Measurements from ENCODE around the gene REXO4. TPM values are rescaled to one million over a fixed set of nuclear protein-coding genes. Genes with fewer than 3 reads are reported as not detected.

REXO4 gene
- total and polyA plus RNA-seq, 2 experiments from 2014 or later: 31.1 to 36.3 TPM

DNA sequence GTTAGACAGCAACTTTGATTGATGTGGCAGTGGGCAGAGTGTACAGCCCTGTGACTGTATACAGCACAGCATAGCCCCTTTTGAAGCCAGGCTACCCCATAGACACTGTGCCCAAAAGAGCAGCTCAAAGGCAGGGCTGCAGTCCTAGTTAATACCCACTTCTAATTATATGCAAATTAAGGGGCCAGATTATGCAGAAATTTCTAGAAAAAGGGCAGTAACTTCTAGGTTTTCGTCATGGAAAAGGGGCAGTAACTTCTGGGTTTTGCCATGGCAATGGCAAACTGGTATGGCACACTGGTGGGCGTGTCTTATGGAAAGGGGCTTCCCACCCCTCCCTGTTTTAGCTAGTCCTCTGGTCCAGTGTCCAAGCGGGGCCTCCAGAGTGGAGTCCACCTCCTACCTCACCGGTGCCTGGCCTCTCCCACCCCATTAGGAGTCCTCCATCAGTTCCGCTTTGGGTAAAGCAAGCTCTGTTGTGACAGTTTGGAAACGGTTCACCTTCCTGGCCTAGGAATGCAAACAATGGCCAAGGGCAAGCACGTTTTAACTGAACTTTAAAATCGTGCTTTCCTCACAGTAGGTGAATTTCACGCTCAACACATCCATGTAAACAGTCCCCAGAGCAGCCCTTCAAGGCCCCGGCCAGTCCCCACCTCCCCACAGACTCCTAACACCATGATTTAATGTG is 10.0 kb upstream of the REXO4 start:
- Histone ChIP-seq H3K4me1 (ENCODE audit: insufficient read depth) (peaks cover 4% of the 10 kb centered on the region; the same call in 1 of the 2 replicates), H3K9me2 (ENCODE audit: insufficient read depth) (no peaks in the 10 kb centered on the region), H3K27me3 (ENCODE audit: insufficient read depth) (peaks cover 6% of the 10 kb centered on the region), H3K36me3 (ENCODE audit: insufficient read depth) (no peaks in the 10 kb centered on the region), H2AFZ (no peak overlapping the region), H3K27ac (ENCODE audit: low read depth) (no peak overlapping the region), H3K4me3 (peak overlapping the region; percentile 70), H3K4me2 (peak overlapping the region; percentile 88), H3F3A (replicated peaks; ENCODE audit: low read depth) (peaks cover 6% of the 10 kb centered on the region), H3K79me2 (replicated peaks; ENCODE audit: insufficient read depth) (no peaks in the 10 kb centered on the region), H4K20me1 (replicated peaks; ENCODE audit: insufficient read depth) (no peaks in the 10 kb centered on the region)
- Mint-ChIP-seq H3K4me3 (peak overlapping the region; percentile 81), H3K36me3 (ENCODE audit: low read depth) (peaks cover 13% of the 10 kb centered on the region), H3K27ac (no peak overlapping the region), H3K9me3 (peaks cover 15% of the 10 kb centered on the region; the same call in 2 of the 3 replicates), H3K4me1 (peaks cover 7% of the 10 kb centered on the region; the same call in 2 of the 3 replicates), H3K27me3 (ENCODE audit: insufficient read depth, low read depth, poor library complexity) (peaks cover 16% of the 10 kb centered on the region)
- TF ChIP-seq POLR2AphosphoS5 (IDR thresholded peaks at IDR 0.05; ENCODE audit: low read depth) (no peak), EZH2 (IDR thresholded peaks at IDR 0.05; ENCODE audit: low read depth, unreplicated experiment) (no peak), ZNF331 (CRISPR knock-in tag; IDR thresholded peaks at IDR 0.05; ENCODE audit: low read depth) (no peak), STAT1 (IDR thresholded peaks at IDR 0.05; ENCODE audit: unreplicated experiment) (no peak), EZH2phosphoT487 (IDR thresholded peaks at IDR 0.05; ENCODE audit: unreplicated experiment) (no peak), NANOG (IDR thresholded peaks at IDR 0.05; ENCODE audit: borderline replicate concordance) (no peak), CTCF (conservative IDR thresholded peaks at IDR 0.05; ENCODE audit: low read depth in 2 of 2) (no peak), ZNF114 (CRISPR knock-in tag; IDR thresholded peaks at IDR 0.05) (no peak), JUNB (IDR thresholded peaks at IDR 0.05; ENCODE audit: unreplicated experiment) (no peak), CREB1 (CRISPR knock-in tag; IDR thresholded peaks at IDR 0.05; ENCODE audit: low read depth) (no peak), REST (IDR thresholded peaks at IDR 0.05; ENCODE audit: unreplicated experiment) (no peak), ETS1 (IDR thresholded peaks at IDR 0.05) (no peak)
- TF ChIP-seq, protein P1, sequence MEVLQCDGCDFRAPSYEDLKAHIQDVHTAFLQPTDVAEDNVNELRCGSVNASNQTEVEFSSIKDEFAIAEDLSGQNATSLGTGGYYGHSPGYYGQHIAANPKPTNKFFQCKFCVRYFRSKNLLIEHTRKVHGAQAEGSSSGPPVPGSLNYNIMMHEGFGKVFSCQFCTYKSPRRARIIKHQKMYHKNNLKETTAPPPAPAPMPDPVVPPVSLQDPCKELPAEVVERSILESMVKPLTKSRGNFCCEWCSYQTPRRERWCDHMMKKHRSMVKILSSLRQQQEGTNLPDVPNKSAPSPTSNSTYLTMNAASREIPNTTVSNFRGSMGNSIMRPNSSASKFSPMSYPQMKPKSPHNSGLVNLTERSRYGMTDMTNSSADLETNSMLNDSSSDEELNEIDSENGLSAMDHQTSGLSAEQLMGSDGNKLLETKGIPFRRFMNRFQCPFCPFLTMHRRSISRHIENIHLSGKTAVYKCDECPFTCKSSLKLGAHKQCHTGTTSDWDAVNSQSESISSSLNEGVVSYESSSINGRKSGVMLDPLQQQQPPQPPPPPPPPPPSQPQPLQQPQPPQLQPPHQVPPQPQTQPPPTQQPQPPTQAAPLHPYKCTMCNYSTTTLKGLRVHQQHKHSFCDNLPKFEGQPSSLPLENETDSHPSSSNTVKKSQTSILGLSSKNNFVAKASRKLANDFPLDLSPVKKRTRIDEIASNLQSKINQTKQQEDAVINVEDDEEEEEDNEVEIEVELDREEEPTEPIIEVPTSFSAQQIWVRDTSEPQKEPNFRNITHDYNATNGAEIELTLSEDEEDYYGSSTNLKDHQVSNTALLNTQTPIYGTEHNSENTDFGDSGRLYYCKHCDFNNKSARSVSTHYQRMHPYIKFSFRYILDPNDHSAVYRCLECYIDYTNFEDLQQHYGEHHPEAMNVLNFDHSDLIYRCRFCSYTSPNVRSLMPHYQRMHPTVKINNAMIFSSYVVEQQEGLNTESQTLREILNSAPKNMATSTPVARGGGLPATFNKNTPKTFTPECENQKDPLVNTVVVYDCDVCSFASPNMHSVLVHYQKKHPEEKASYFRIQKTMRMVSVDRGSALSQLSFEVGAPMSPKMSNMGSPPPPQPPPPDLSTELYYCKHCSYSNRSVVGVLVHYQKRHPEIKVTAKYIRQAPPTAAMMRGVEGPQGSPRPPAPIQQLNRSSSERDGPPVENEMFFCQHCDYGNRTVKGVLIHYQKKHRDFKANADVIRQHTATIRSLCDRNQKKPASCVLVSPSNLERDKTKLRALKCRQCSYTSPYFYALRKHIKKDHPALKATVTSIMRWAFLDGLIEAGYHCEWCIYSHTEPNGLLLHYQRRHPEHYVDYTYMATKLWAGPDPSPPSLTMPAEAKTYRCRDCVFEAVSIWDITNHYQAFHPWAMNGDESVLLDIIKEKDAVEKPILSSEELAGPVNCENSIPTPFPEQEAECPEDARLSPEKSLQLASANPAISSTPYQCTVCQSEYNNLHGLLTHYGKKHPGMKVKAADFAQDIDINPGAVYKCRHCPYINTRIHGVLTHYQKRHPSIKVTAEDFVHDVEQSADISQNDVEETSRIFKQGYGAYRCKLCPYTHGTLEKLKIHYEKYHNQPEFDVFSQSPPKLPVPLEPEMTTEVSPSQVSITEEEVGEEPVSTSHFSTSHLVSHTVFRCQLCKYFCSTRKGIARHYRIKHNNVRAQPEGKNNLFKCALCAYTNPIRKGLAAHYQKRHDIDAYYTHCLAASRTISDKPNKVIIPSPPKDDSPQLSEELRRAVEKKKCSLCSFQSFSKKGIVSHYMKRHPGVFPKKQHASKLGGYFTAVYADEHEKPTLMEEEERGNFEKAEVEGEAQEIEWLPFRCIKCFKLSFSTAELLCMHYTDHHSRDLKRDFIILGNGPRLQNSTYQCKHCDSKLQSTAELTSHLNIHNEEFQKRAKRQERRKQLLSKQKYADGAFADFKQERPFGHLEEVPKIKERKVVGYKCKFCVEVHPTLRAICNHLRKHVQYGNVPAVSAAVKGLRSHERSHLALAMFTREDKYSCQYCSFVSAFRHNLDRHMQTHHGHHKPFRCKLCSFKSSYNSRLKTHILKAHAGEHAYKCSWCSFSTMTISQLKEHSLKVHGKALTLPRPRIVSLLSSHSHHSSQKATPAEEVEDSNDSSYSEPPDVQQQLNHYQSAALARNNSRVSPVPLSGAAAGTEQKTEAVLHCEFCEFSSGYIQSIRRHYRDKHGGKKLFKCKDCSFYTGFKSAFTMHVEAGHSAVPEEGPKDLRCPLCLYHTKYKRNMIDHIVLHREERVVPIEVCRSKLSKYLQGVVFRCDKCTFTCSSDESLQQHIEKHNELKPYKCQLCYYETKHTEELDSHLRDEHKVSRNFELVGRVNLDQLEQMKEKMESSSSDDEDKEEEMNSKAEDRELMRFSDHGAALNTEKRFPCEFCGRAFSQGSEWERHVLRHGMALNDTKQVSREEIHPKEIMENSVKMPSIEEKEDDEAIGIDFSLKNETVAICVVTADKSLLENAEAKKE (CRISPR knock-in tag; IDR thresholded peaks at IDR 0.05): no peak
- DNase-seq (ENCODE audit: low spot score): peak; percentile 21
- ATAC-seq: no peak

All from GM23338 (cell line).